NCI-H2081 treated with DMSO at 0.1 percent for 48 hours (cell line): ENCODE results near the gene RPF1.
"Not testable (repeated sequence)": the region's sequence is repeated elsewhere in the genome, so short reads cannot be mapped to it uniquely, and the experiment has no call there.

Experiments
- DNase-seq: peaks from one replicate; lab custom pipeline; 2025; lab: John Stamatoyannopoulos, UW

RPF1 gene

GRCh38 chr1:84493747-84494146, 14.7 kb downstream of the RPF1 start:
- no peak for DNase-seq

- no peak for DNase-seq
Observed at GRCh38 chr1:84496498-84496897, 17.4 kb downstream of the RPF1 start.

- DNase-seq = no peak
Observed at GRCh38 chr1:84497631-84498275, 18.7 kb downstream of the RPF1 start.

DNA sequence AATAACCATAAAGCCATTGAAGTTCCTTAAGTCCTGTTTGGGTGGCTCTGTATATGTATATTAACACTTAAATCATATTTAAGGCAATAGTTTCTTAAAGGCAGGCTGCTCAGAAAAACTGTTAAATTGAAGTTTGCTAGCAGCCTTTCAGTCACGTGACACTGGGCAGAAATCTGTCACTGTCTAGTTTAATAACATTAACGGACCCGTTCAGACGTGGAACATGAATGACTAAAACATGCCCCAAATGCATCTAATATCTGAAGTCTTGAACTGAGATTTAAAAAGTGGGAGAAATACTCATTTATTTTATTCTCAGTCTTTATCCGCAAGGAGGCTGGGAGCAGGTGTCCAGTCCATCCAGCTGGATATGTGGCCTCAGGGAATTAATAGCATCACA, 23.9 kb downstream of the RPF1 start:
- DNase-seq = no peak

GRCh38 chr1:84504580-84505492, 25.8 kb downstream of the RPF1 start:
- no peak for DNase-seq

DNA sequence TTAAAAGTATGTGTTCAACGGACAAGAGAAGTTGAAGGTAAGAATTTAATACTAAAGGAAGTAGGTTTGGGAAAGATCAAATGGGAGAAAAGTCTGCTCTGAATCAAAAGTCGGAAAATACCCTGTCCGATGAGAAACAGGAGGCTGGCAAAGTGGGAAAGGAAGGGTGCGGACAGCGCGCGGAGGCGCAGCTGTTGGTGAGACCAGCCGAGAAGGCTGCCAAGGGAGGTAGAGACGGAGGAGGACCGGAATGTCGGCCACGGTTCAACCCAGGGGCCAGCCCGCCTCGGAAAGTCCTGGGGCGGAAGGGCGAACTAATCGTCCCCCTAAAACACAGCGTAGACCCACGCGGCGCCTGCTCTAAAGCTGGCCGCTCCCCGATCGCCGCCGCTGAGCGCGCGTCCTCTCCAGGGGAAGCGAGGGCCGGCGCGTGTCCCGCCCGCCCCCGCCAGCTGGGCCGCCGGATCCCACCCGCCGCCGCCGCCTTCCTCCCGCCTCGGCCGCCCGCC, 26.5 kb downstream of the RPF1 start:
- no peak for DNase-seq

DNA sequence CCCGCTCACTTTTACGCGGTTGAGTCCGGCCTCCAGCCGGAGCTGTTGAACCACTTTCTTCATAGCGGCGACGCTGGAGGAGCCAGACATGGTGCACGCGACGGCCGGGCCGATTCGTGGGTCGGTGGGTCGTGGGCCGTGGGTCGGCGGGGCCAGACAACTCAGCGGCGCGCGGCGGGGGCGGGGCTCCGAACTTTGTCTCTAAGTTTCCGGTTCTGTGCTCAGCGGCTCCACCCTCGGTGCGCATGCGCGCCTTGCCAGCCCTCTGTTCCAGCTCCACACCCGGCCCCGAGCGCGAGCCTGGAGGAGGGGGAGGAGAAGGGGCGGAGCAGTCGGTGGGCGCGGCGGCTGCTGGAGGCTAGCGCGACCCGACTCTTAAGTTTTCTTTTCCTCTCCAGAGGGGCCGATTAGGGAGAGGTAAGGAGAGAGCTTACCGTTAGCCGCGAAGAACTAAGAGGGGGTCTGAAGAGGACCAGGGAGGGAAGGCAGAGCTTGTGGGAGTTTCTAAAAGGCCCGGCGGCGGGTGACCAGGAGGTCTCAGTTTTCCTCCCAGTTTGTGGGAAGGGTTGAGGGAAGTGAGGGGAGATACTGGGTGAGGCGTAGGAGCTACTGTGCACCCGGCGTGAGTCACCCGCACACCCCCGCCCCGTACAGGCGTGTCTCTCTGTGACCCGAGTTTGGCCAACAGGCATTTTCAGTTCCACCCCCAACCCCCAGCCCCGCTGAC, 27.1 kb downstream of the RPF1 start, which contains the start of the genes GNG5 and SPATA1:
Gene GNG5 (minus strand): TSS at position 580 of the 727 bp plus-strand sequence. CDS start 490 bp downstream, at position 90.
Gene SPATA1 (plus strand): TSS at position 385 of the 727 bp plus-strand sequence. CDS start 9,974 bp downstream, outside the sequence.
- DNase-seq = peak; percentile 72

DNA sequence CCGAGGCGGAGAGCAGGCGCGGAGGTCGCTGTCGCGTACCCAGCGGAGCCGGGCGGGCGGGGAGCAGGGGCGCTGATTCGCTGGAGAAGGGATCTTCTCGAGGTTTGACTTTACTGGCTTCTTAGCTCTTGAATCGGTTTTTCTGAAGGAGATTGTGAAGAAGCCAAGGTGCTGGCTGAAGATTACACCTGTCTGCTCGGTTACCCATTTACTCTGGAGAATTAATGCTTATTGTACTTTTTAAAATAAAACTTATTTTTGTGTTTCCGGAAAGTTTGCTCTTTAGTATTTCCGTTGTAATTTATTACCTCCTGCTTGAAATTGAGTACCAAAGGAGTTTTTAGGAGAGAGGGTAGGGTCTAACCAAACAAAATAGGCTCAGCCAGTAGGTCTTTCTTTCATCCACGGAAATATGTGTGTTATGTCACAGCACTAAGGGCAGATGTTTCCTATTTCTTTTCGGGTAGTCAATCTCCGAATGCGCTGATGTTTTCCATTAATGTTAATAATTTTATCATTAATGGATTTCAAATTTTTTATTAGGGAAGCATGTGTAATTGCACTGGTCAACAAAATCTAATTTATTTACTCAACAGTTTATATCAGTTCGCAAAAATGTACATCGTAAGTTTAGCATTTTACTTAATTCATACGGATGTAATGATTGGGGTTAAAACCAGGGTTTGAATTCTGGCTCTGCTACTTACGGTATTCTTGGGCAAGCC, 27.8 kb downstream of the RPF1 start:
- DNase-seq = no peak

- not testable (repeated sequence) for DNase-seq
Observed at GRCh38 chr1:84507887-84508286, 28.8 kb downstream of the RPF1 start.

- DNase-seq = no peak
Observed at GRCh38 chr1:84508510-84508909, 29.4 kb downstream of the RPF1 start.

- no peak for DNase-seq
Observed at GRCh38 chr1:84509029-84509428, 30.0 kb downstream of the RPF1 start.

DNA sequence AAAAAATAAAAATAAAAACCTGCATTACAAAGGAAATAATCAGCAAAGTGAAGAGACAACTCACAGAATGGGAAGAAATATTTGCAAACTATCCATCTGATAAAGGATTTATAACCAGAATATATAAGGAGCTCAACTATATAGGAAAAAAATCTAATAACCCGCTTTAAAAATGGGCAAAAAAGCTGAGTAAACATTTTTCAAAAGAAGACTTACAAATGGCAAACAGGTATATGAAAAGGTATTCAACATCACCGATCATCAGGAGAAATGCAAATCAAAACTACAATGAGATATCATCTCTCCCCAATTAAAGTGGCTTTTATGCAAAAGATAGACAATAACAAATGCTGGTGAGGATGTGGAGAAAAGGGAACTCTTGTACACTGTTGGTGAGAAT, 31.1 kb downstream of the RPF1 start:
- no peak for DNase-seq

DNA sequence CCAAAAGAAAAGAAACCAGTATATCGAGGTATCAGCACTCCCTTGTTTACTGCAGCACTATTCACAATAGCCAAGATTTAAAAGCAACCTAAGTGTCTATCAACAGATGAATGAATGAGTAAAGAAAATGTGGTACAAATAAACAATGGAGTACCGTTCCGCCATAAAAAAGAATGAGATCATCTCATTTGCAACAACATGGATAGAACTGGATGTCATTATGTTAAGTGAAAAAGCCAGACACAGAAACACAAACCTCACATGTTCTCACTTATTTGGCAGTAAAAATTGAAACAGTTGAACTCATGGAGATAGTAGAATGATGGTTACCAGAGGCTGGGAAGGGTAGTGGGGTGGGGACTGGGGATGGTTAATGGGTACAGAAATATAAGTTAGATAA, 31.6 kb downstream of the RPF1 start:
- DNase-seq = no peak

DNA sequence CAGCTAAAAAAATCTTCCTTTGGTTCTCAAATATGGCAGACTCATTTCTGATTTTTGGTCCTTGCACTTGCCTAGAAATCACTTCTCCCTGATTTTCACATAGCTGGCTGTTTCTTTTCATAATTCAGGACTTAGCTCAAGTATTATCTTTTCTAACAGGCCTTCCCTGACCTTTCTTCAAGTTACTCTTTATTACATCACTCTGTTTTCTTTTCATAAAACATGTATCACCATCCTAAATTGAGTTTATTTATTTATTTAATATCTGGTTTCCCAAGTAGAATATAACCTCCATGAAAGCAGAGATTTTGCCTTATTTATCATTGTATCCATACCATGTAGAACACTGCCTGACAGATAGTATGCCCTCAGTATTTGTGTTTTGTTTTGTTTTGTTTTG, 45.5 kb downstream of the RPF1 start:
- no peak for DNase-seq

DNA sequence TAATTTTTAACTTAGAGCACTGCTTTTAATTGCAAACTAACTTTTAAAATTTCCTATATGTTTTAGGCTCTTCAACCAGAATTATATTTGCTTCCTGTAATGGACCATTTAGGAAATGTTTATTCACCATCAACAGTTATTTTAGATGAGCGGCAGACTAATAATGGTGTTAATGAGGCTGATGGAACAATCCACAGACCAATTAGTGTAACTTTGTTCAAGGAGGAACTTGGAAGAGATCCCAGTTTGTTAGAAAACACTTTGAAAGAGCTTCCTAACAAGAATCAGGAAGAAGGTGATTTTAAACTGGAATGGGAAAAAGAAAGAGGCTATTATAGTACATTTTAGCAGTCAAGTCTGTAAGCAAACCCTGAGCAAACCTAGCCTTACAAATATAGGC, 46.7 kb downstream of the RPF1 start:
- no peak for DNase-seq

DNA sequence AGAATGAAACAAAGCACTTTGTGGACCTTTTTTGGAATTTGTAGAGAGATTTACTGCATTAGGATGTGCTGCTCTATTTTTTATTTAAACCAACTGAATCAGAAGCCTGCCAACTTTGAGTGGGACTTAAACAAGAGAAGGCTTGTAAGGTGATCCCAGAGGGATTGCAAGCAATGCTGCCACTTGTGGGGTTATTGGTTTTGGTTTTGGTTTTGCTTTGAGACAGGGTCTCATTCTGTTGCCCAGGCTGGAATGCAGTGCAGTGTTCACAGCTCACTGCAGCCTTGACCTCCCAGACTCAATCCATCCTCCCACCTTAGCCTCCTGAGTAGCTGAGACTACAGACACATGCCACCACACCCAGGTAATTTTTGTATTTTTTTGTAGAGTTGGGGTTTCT, 59.5 kb downstream of the RPF1 start:
- DNase-seq = no peak

- no peak for DNase-seq
Observed at GRCh38 chr1:84539972-84540371, 60.9 kb downstream of the RPF1 start.

GRCh38 chr1:84540759-84541158, 61.7 kb downstream of the RPF1 start:
- no peak for DNase-seq

- no peak for DNase-seq
Observed at GRCh38 chr1:84541679-84542078, 62.6 kb downstream of the RPF1 start.
